Spleen (tissue), 11 donors: ENCODE data around the gene DNAJA2. TPM values are rescaled to one million over a fixed set of nuclear protein-coding genes. Genes with fewer than 3 reads are reported as not detected.

Experiments used
- DNase-seq: peaks from one replicate; pipeline ENCODE4 v3.0.0-alpha.2; 2020
- H3K27ac ChIP-seq, 8 donors: fragments of 200-600 bp; sonication (generic) in 7 of 8; 1 replicate in 4 of 8; 2 replicates in 4 of 8; pipeline versions ENCODE4 v1.5.0 to v1.8.0; 2016 to 2021; ENCODE audit warnings: inconsistent platforms in 4 of 8, mild to moderate bottlenecking in 4 of 8, moderate library complexity in 1 of 8
- H3K27me3 ChIP-seq, 7 donors: fragments of 200-600 bp; sonication (generic) in 6 of 7; replicated peaks in 1 of 7; 1 replicate in 4 of 7; 2 replicates in 3 of 7; pipeline versions ENCODE4 v1.5.0 to v1.8.0; 2016 to 2021; ENCODE audit warnings: inconsistent platforms in 3 of 7, mild to moderate bottlenecking in 1 of 7
- H3K36me3 ChIP-seq, 6 donors: fragments of 200-600 bp; sonication (generic) in 5 of 6; 1 replicate in 4 of 6; 2 replicates in 2 of 6; pipeline versions ENCODE4 v1.5.0 to v1.8.0; 2016 to 2021; ENCODE audit warnings: inconsistent platforms in 2 of 6
- H3K4me1 ChIP-seq, 6 donors: fragments of 200-600 bp; sonication (generic) in 5 of 6; 1 replicate in 3 of 6; 2 replicates in 3 of 6; pipeline versions ENCODE4 v1.5.0 to v1.8.0; 2016 to 2021; ENCODE audit warnings: inconsistent platforms in 3 of 6
- H3K4me3 ChIP-seq, 8 donors: fragments of 200-600 bp; sonication (generic) in 7 of 8; 1 replicate in 4 of 8; 2 replicates in 4 of 8; pipeline versions ENCODE4 v1.5.0 to v1.8.0; 2016 to 2021; ENCODE audit warnings: inconsistent platforms in 4 of 8, mild to moderate bottlenecking in 4 of 8, moderate library complexity in 2 of 8
- H3K9me3 ChIP-seq, 8 donors: fragments of 200-600 bp; sonication (generic) in 7 of 8; 1 replicate in 4 of 8; 2 replicates in 4 of 8; pipeline versions ENCODE4 v1.5.0 to v1.8.0; 2016 to 2021; ENCODE audit warnings: inconsistent platforms in 4 of 8
- CTCF ChIP-seq, 11 experiments: fragments of 200-600 bp in 7 of 11; fragments of 450-650 bp in 4 of 11; sonication (generic) in 4 of 11; IDR thresholded peaks in 8 of 11; conservative IDR thresholded peaks in 3 of 11; 1 replicate in 7 of 11; 2 replicates in 4 of 11; pipeline versions ENCODE4 v1.4.0 to v1.8.0; 2016 to 2021; ENCODE audit warnings: antibody characterized with exemption in 11 of 11, inconsistent platforms in 4 of 11, mild to moderate bottlenecking in 1 of 11
- POLR2A ChIP-seq, 3 donors: fragments of 450-650 bp; IDR thresholded peaks; one replicate each; pipeline ENCODE4 v1.5.1; 2017; ENCODE audit warnings: antibody characterized with exemption in 3 of 3, mild to moderate bottlenecking in 1 of 3
- POLR2AphosphoS5 ChIP-seq, 3 donors: sonication (generic); formaldehyde crosslinking; IDR thresholded peaks; one replicate each; pipeline ENCODE4 v1.5.1; 2017; ENCODE audit warnings: antibody characterized with exemption in 3 of 3
- WGBS, 5 donors: extraction: QIAGEN DNeasy Blood & Tissue Kit in 3 of 5; methylation state at CpG; one replicate each; pipeline versions ENCODE4 v1.1.5 to v1.1.7; 2013 to 2018; 5-methylcytosine and 5-hydroxymethylcytosine counted together
- intact Hi-C: fragments of 100-400 bp; cut with DNase I; formaldehyde crosslinking; loops from one replicate; pipeline ENCODE4 v1.15.0; 2023; ENCODE audit warnings: low total_unique reads
- polyA plus RNA-seq, 3 donors: library from polyadenylated mRNA; stranded (reverse); fragments of 200-250 nt; gene quantifications; one replicate each; pipeline ENCODE4 v1.2.1, GENCODE V29; 2013
- total RNA-seq, 7 donors: library from RNA; depleted of rRNA in 3 of 7; stranded (reverse); fragments of >200 nt in 3 of 7; fragmentation: NEBNext Ultra II Directional in 4 of 7; extraction: Animal tissue kit (Norgen Biotek cat#: 25700) in 4 of 7; gene quantifications; one replicate each; pipeline versions ENCODE4 v1.1.0 to v1.2.1, GENCODE V29; 2016 to 2021
- donor health status: healthy with polysubstance abuse.
- donor health status: DM: no; HTN: no; CAD: no; lungs with moderate emphysema.
- donor health status: DM: no; HTN: no; CAD: no.
- donor health status: Bipolar disorder and iron deficiency.
- donor health status: healthy.
- donor health status: DM: no; HTN: no; CAD: no.
- donor health status: DM: yes; HTN: yes; CAD: no.

The DNAJA2 gene
- total and polyA plus RNA-seq, 10 donors = 25.0 to 61.5 (median 50.4) TPM

- peaks cover 0 to 60% (median 11%) of the 10 kb centered on the region in 6 donors for H3K36me3 ChIP-seq
- no peak for TF ChIP-seq POLR2AphosphoS5 (IDR thresholded peaks at IDR 0.05)
- no peak for TF ChIP-seq POLR2A (IDR thresholded peaks at IDR 0.05)
- no peak for TF ChIP-seq CTCF (IDR thresholded peaks at IDR 0.05 in 8 of 11, conservative IDR thresholded peaks at IDR 0.05 in 3 of 11)
- H3K4me3 ChIP-seq = no peak overlapping the region
- peaks cover 0 to 10% (median under 1%) of the 10 kb centered on the region in 6 donors for H3K4me1 ChIP-seq
- no peaks in the 10 kb centered on the region for H3K9me3 ChIP-seq
- intact Hi-C loops = no loop called here
- H3K27me3 ChIP-seq = no peaks in the 10 kb centered on the region
- no peak overlapping the region for H3K27ac ChIP-seq
- 88 to 92% (median 90%) methylated on average over 13 to 19 of the region's 19 CpGs for WGBS, 5 donors
- no peak for DNase-seq
Observed at GRCh38 chr16:46923513-46924295, 49.8 kb downstream of the DNAJA2 start.

GRCh38 chr16:46922239-46922638, 51.2 kb downstream of the DNAJA2 start:
- no peak for DNase-seq
- H3K27ac ChIP-seq = no peak overlapping the region
- TF ChIP-seq POLR2AphosphoS5 (IDR thresholded peaks at IDR 0.05) (no peak), POLR2A (IDR thresholded peaks at IDR 0.05) (no peak), CTCF (IDR thresholded peaks at IDR 0.05 in 8 of 11, conservative IDR thresholded peaks at IDR 0.05 in 3 of 11) (no peak)
- no peak overlapping the region for H3K4me3 ChIP-seq
- H3K4me1 ChIP-seq = peaks cover 0 to 25% (median 5%) of the 10 kb centered on the region in 6 donors
- no peaks in the 10 kb centered on the region for H3K9me3 ChIP-seq
- no peaks in the 10 kb centered on the region for H3K27me3 ChIP-seq
- intact Hi-C loops = no loop called here
- H3K36me3 ChIP-seq = peaks cover 0 to 52% (median 11%) of the 10 kb centered on the region in 6 donors
- WGBS, 5 donors = 94 to 100% (median 96%) methylated on average over 1 to 10 of the region's 10 CpGs

GRCh38 chr16:46920402-46921068, 52.9 kb downstream of the DNAJA2 start:
- TF ChIP-seq POLR2AphosphoS5 (IDR thresholded peaks at IDR 0.05) = no peak
- no peak for TF ChIP-seq CTCF (IDR thresholded peaks at IDR 0.05 in 8 of 11, conservative IDR thresholded peaks at IDR 0.05 in 3 of 11)
- TF ChIP-seq POLR2A (IDR thresholded peaks at IDR 0.05) = no peak
- peaks cover 0 to 40% (median 9%) of the 10 kb centered on the region in 6 donors for H3K4me1 ChIP-seq
- no peak overlapping the region for H3K4me3 ChIP-seq
- intact Hi-C loops = no loop called here
- H3K36me3 ChIP-seq = peaks cover 0 to 38% (median 11%) of the 10 kb centered on the region in 6 donors
- H3K27me3 ChIP-seq = no peaks in the 10 kb centered on the region
- 64 to 76% (median 69%) methylated on average over 9 of the region's 9 CpGs for WGBS, 5 donors
- DNase-seq = no peak
- H3K9me3 ChIP-seq = no peaks in the 10 kb centered on the region
- no peak overlapping the region for H3K27ac ChIP-seq
